BE2C (cell line): ENCODE data around the gene DNAJB11.

Source experiments
- DNase-seq: peaks from one replicate; pipeline ENCODE4 v3.0.0-alpha.2; 2020
- H3K27me3 ChIP-seq: fragments of 250-450 bp; sonication (Bioruptor Pico); 2 replicates; pipeline ENCODE4 v1.5.1; 2020; ENCODE audit warnings: mild to moderate bottlenecking
- H3K36me3 ChIP-seq: fragments of 250-450 bp; sonication (Bioruptor Pico); 2 replicates; pipeline ENCODE4 v1.5.1; 2020; ENCODE audit warnings: mild to moderate bottlenecking
- H3K4me1 ChIP-seq: fragments of 250-450 bp; sonication (Bioruptor Pico); 2 replicates; pipeline ENCODE4 v1.5.1; 2020
- H3K4me3 ChIP-seq: 2 replicates; pipeline ENCODE4 v1.5.1; 2011; ENCODE audit warnings: low read depth, low read length
- H3K9me3 ChIP-seq: fragments of 250-450 bp; sonication (Bioruptor Pico); 2 replicates; pipeline ENCODE4 v1.5.1; 2020
- CTCF ChIP-seq: IDR thresholded peaks from 2 replicates; pipeline ENCODE4 v1.5.1; 2012; ENCODE audit warnings: mild to moderate bottlenecking, low read depth, low read length

Gene DNAJB11

GRCh38 chr3:186621894-186622650 lies 51.6 kb downstream of the DNAJB11 start:
- no peaks in the 10 kb centered on the region for H3K4me1 ChIP-seq
- TF ChIP-seq CTCF = no peak

GRCh38 chr3:186622651-186623310 lies 52.3 kb downstream of the DNAJB11 start:
- Histone ChIP-seq H3K4me1 (no peaks in the 10 kb centered on the region), H3K4me3 (no peak overlapping the region), H3K27me3 (peaks cover 32% of the 10 kb centered on the region), H3K36me3 (no peaks in the 10 kb centered on the region), H3K9me3 (no peaks in the 10 kb centered on the region)
- no peak for TF ChIP-seq CTCF
- DNase-seq = no peak

More at GRCh38 chr3:186621894-186622650, 51.6 kb downstream of the DNAJB11 start:
- Histone ChIP-seq H3K36me3 (no peaks in the 10 kb centered on the region), H3K9me3 (no peaks in the 10 kb centered on the region), H3K4me3 (no peak overlapping the region), H3K27me3 (peaks cover 35% of the 10 kb centered on the region)
- DNase-seq = no peak

GRCh38 chr3:186624598-186624997 lies 54.1 kb downstream of the DNAJB11 start:
- Histone ChIP-seq H3K9me3 (no peaks in the 10 kb centered on the region), H3K4me1 (no peaks in the 10 kb centered on the region), H3K27me3 (peaks cover 32% of the 10 kb centered on the region), H3K36me3 (no peaks in the 10 kb centered on the region), H3K4me3 (no peak overlapping the region)
- DNase-seq = no peak
- no peak for TF ChIP-seq CTCF

GRCh38 chr3:186625600-186626042 lies 55.1 kb downstream of the DNAJB11 start:
- no peaks in the 10 kb centered on the region for H3K36me3 ChIP-seq
- no peak overlapping the region for H3K4me3 ChIP-seq
- H3K27me3 ChIP-seq = peaks cover 36% of the 10 kb centered on the region
- no peaks in the 10 kb centered on the region for H3K9me3 ChIP-seq
- no peak for TF ChIP-seq CTCF
- no peak for DNase-seq
- no peaks in the 10 kb centered on the region for H3K4me1 ChIP-seq

GRCh38 chr3:186626254-186626847 lies 55.8 kb downstream of the DNAJB11 start:
- H3K36me3 ChIP-seq = no peaks in the 10 kb centered on the region
- no peak for TF ChIP-seq CTCF
- DNase-seq = no peak
- H3K9me3 ChIP-seq = no peaks in the 10 kb centered on the region
- no peak overlapping the region for H3K4me3 ChIP-seq
- no peaks in the 10 kb centered on the region for H3K4me1 ChIP-seq
- peaks cover 40% of the 10 kb centered on the region for H3K27me3 ChIP-seq
